Measurements from ENCODE around the gene WDR1.

Gene WDR1

DNA sequence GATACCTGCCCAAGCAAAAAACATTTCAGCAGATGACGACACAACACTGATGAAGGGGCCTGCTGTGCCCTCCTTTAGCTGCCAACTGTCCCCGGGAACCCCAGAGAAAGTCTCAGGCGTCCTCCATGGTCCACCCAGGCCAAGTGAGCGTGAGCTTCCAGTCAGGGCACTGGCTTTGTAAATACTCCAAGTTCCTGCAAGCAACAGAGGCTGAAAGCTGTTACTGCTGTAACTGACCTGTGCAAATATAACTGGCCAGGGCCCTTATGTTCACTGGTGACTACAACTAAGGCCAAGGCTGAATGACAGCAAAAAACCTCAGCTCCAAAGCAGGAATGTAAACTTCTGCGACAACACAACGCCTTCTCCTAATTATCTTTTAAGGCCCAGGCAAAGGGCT lies 8.2 kb downstream of the WDR1 start:
- no peak overlapping the region for H3K4me3 ChIP-seq
- H3K9me3 ChIP-seq (ENCODE audit: low read depth, low read length) = no peaks in the 10 kb centered on the region
- peaks cover 7% of the 10 kb centered on the region; the same call in 1 of the 2 replicates for H3K36me3 ChIP-seq (ENCODE audit: insufficient read depth, low read length)
- no peak for TF ChIP-seq EZH2 (IDR thresholded peaks at IDR 0.05)
- no peak for TF ChIP-seq FOXP2 (optimal IDR thresholded peaks at IDR 0.05; ENCODE audit: control extremely low read depth, extremely low read length, insufficient read depth)
- no peak for TF ChIP-seq POLR2AphosphoS5 (IDR thresholded peaks at IDR 0.05; ENCODE audit: borderline replicate concordance, low read depth, low read length)
- no peak for DNase-seq (ENCODE audit: low read depth, low spot score)
- no peak overlapping the region for H3K27ac ChIP-seq
- no peak overlapping the region for H3K9ac ChIP-seq (ENCODE audit: insufficient read length)

DNA sequence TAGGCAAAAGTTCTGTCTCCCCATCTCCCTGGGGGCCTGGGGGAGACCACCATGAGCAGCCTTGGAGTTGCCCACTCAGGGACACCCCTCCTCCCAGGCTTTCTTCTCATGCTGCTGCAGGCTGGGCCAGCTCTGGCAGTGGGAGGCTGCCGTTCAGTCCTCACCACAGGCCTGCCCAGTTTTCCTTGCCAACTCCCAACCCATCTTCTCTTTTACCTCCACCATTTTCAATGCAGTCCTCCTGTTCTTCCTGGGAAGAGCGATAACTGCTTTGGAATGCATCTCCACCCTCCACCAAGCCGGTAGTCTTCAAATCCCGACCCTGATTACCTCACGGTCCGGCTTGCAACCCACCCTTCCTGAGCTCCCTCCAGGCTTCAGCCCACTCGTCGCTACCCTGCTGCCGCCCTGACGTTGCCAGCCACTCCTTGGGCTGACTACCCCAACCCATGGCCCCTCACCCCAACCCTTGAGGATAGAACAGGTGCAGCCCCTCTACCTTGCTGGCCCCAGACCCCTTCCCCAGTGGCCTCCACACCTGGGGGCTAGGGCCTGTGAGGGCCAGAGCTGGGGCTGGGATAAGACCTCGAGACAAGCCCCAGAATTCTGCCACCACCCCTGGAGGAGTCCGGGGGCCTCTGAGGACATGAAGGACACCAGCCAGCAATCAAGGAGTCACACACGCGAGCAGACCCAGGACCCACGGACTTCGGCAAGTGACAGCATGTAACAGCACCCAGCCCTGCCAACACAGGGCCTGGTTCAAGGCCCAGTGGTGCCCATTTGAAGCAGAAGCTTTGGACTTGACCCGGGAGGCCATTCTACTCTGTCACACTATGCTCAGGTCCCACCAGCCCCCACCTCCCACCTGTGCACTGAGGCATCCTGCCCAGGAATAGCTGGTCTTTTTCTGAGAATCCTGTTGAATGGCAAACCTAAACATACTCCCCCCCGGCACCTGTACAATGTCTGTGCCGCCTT lies 9.2 kb downstream of the WDR1 start:
- Histone ChIP-seq H3K9ac (ENCODE audit: insufficient read length) (no peak overlapping the region), H3K36me3 (ENCODE audit: insufficient read depth, low read length) (peaks cover 4% of the 10 kb centered on the region; the same call in 1 of the 2 replicates), H3K4me3 (no peak overlapping the region), H3K9me3 (ENCODE audit: low read depth, low read length) (no peaks in the 10 kb centered on the region), H3K27ac (no peak overlapping the region)
- no peak for TF ChIP-seq POLR2AphosphoS5 (IDR thresholded peaks at IDR 0.05; ENCODE audit: borderline replicate concordance, low read depth, low read length)
- TF ChIP-seq EZH2 (IDR thresholded peaks at IDR 0.05) = no peak
- TF ChIP-seq FOXP2 (optimal IDR thresholded peaks at IDR 0.05; ENCODE audit: control extremely low read depth, extremely low read length, insufficient read depth) = no peak
- no peak for DNase-seq (ENCODE audit: low read depth, low spot score)

DNA sequence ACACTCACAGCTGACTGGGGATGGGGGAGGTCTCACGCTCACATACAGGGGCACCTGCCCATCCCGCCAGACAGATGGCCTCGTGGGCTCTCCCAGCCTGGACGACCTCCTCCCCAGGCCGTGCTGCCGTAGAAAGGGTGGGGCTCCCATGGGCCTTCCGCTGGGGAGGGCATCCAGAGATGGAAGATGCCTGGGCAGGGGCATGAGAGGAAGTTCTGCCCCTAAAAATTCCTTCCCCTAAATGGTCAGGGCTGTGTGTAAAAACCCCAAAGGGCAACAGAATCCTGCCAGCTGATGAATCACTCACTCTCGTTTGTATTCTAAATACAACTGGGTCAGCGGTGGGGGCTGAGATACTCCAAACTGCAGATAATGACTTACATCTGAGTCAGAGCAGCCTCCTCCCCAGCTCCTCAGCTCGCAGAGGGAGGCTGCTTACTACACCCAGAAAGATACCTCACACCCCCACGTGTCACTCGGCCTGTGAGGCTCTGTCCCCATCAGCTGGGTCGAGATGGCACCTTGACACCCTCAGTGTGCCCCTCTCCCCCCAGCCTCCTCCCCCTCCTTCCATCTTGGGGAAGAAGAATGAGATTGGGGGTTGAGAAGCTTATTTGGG lies 10.1 kb downstream of the WDR1 start:
- Histone ChIP-seq H3K9ac (ENCODE audit: insufficient read length) (no peak overlapping the region), H3K27ac (no peak overlapping the region), H3K36me3 (ENCODE audit: insufficient read depth, low read length) (peaks cover 9% of the 10 kb centered on the region; the same call in 1 of the 2 replicates), H3K9me3 (ENCODE audit: low read depth, low read length) (no peaks in the 10 kb centered on the region), H3K4me3 (no peak overlapping the region)
- TF ChIP-seq POLR2AphosphoS5 (IDR thresholded peaks at IDR 0.05; ENCODE audit: borderline replicate concordance, low read depth, low read length) (no peak), EZH2 (IDR thresholded peaks at IDR 0.05) (no peak), FOXP2 (optimal IDR thresholded peaks at IDR 0.05; ENCODE audit: control extremely low read depth, extremely low read length, insufficient read depth) (no peak)
- no peak for DNase-seq (ENCODE audit: low read depth, low spot score)

DNA sequence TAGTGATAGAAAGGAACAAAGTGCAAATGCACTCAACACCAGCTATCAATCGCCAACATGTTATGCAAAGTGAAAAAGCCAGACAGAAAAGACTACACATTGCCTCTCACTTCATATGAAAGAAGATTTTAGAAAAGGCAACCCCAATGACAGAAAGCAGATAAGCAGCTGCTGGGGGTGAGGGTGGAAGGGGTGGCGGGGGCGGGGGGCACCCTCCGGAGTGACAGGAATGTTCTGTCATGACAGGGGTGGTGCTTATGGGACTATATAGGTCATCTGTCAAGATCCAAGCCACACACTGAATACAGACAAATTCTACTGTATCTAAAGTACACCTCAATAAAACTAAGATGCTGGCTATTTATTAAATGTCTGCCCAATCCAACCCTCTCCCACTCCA lies 10.7 kb downstream of the WDR1 start:
- H3K9ac ChIP-seq (ENCODE audit: insufficient read length) = no peak overlapping the region
- H3K9me3 ChIP-seq (ENCODE audit: low read depth, low read length) = no peaks in the 10 kb centered on the region
- H3K4me3 ChIP-seq = no peak overlapping the region
- H3K27ac ChIP-seq = no peak overlapping the region
- TF ChIP-seq EZH2 (IDR thresholded peaks at IDR 0.05) (no peak), POLR2AphosphoS5 (IDR thresholded peaks at IDR 0.05; ENCODE audit: borderline replicate concordance, low read depth, low read length) (no peak), FOXP2 (optimal IDR thresholded peaks at IDR 0.05; ENCODE audit: control extremely low read depth, extremely low read length, insufficient read depth) (no peak)
- DNase-seq (ENCODE audit: low read depth, low spot score) = no peak
- peaks cover 9% of the 10 kb centered on the region; the same call in 1 of the 2 replicates for H3K36me3 ChIP-seq (ENCODE audit: insufficient read depth, low read length)

DNA sequence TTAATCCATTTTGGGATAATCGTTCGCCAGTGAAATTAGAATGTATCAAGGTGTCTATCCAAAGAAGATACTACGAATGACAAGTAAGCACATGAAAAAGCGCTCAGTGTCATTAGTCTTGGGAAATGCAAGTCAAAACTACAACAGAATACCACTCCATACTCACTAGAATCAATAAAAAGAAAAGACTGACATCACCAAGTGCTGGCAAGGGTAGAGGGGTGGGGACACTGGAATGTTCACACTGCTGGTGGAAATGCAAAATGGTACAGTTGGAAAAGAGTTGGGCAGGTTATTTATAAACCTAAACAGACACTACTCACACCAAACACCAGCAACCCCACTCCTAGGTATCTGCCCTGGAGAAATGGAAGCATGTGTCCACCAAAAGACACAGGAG lies 11.2 kb downstream of the WDR1 start:
- H3K36me3 ChIP-seq (ENCODE audit: insufficient read depth, low read length) = peaks cover 9% of the 10 kb centered on the region; the same call in 1 of the 2 replicates
- no peak overlapping the region for H3K27ac ChIP-seq
- no peak for DNase-seq (ENCODE audit: low read depth, low spot score)
- TF ChIP-seq FOXP2 (optimal IDR thresholded peaks at IDR 0.05; ENCODE audit: control extremely low read depth, extremely low read length, insufficient read depth) (no peak), EZH2 (IDR thresholded peaks at IDR 0.05) (no peak), POLR2AphosphoS5 (IDR thresholded peaks at IDR 0.05; ENCODE audit: borderline replicate concordance, low read depth, low read length) (no peak)
- H3K9me3 ChIP-seq (ENCODE audit: low read depth, low read length) = no peaks in the 10 kb centered on the region
- no peak overlapping the region for H3K4me3 ChIP-seq
- no peak overlapping the region for H3K9ac ChIP-seq (ENCODE audit: insufficient read length)

DNA sequence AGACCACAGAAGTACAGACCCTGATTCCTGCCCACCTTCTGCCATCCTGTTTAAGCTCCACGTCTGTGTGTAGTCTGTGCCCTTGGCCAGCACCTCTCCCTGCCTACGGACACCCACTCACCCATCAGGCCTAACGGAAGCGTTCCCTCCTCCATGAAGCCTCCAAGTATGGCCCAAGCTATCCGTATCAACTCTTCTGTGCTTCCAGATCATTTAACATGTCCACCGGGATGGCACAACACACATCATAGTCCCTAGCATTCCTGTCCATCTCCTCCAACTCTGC lies 11.7 kb downstream of the WDR1 start:
- peaks cover 9% of the 10 kb centered on the region; the same call in 1 of the 2 replicates for H3K36me3 ChIP-seq (ENCODE audit: insufficient read depth, low read length)
- no peak for TF ChIP-seq EZH2 (IDR thresholded peaks at IDR 0.05)
- TF ChIP-seq FOXP2 (optimal IDR thresholded peaks at IDR 0.05; ENCODE audit: control extremely low read depth, extremely low read length, insufficient read depth) = no peak
- no peak for TF ChIP-seq POLR2AphosphoS5 (IDR thresholded peaks at IDR 0.05; ENCODE audit: borderline replicate concordance, low read depth, low read length)
- no peak overlapping the region for H3K9ac ChIP-seq (ENCODE audit: insufficient read length)
- no peak overlapping the region for H3K27ac ChIP-seq
- DNase-seq (ENCODE audit: low read depth, low spot score) = no peak
- no peak overlapping the region for H3K4me3 ChIP-seq
- no peaks in the 10 kb centered on the region for H3K9me3 ChIP-seq (ENCODE audit: low read depth, low read length)

DNA sequence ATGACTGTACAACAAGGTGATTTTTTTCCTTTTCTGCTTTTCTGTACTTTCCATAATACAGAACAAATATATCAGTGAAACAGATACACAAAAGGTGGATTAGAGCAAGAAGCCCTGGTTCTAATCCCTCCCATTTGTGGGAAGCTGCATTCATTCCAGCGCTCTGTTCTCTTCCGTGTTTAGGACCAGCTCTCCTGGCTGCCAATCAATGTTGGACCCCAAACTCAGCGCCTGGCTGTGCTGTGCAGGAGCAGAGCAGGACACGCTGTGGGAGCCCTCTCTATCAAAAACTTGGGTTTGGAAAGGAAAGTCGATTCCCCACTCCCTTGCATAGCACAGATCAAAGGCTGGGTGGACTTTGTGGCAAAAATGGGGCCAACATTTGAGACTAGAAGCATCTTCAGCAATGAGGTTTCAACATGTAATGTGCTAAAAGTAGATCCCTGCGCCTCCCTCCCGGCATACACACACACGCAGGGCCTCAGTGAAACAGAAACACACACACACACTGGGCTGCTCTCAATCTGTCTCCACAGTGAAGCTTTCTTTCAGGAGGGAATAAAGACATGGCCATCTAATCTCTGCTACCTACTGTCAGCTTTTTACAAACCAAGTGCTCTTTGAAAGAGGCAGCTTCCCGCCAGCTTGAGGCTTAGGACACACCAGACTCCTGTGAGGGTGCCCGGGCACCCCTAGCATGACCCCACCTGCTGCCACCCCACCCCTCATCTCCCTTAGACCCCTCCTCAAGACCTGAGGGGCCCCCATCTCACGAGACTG lies 12.2 kb downstream of the WDR1 start:
- no peak for DNase-seq (ENCODE audit: low read depth, low spot score)
- peaks cover 9% of the 10 kb centered on the region; the same call in 1 of the 2 replicates for H3K36me3 ChIP-seq (ENCODE audit: insufficient read depth, low read length)
- H3K4me3 ChIP-seq = no peak overlapping the region
- H3K9ac ChIP-seq (ENCODE audit: insufficient read length) = no peak overlapping the region
- no peak overlapping the region for H3K27ac ChIP-seq
- TF ChIP-seq EZH2 (IDR thresholded peaks at IDR 0.05) (no peak), POLR2AphosphoS5 (IDR thresholded peaks at IDR 0.05; ENCODE audit: borderline replicate concordance, low read depth, low read length) (no peak), FOXP2 (optimal IDR thresholded peaks at IDR 0.05; ENCODE audit: control extremely low read depth, extremely low read length, insufficient read depth) (no peak)
- no peaks in the 10 kb centered on the region for H3K9me3 ChIP-seq (ENCODE audit: low read depth, low read length)
